KG1 (cell line): ENCODE results near the gene TSPYL1.
"Not testable (repeated sequence)": the region's sequence is repeated elsewhere in the genome, so short reads cannot be mapped to it uniquely, and the experiment has no call there.

Source experiments
- DNase-seq: peaks from one replicate; lab custom pipeline; 2025; lab: John Stamatoyannopoulos, UW

The TSPYL1 gene

DNA sequence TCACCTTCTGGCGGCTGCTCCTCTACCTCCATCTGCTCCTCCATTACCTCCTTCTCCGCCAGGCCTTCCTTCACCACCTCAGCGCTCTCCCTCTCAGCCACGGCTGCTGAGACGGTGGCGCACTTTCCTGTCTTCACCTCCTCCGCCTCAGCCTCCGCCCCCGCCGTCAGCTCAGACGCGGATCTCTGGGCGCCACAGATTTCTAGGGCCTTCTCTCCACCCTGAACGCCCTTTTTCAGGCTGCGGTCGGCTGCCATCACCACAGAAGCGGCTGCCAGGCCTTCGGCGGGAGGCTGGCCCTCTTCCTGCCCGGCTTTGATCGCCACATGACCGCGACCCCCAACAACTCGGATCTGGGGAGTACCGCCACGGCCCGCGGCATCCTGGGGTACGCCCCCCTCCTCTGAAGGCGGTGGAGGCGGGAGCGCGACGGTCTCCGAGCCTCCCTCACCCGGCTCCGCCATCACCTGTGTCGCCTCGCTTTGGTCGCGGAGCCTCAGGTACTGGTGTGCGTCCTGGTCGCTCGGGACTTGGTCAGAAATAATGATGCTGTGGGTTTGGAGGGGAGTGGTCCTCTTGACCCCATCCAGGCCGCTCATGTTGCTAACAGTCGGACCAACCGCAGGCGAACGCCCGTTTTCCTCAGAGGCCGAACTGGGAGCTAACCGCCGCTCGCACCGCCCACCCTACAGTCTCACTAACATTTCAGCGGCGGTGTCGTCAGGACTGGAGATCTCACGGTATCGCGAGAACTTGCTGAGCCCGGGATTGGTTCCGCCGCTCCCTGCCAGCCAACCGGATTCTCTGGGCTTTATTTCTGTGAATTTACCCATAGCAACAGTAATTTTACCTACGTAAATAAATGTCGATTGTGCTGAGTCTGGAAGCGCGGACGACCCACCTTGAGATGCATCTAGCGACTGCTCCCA, at the start of gene TSPYL1:
Gene TSPYL1 (minus strand): TSS at position 699 of the 929 bp plus-strand sequence. CDS start 100 bp downstream, at position 599.
- peak; percentile 97 for DNase-seq

DNA sequence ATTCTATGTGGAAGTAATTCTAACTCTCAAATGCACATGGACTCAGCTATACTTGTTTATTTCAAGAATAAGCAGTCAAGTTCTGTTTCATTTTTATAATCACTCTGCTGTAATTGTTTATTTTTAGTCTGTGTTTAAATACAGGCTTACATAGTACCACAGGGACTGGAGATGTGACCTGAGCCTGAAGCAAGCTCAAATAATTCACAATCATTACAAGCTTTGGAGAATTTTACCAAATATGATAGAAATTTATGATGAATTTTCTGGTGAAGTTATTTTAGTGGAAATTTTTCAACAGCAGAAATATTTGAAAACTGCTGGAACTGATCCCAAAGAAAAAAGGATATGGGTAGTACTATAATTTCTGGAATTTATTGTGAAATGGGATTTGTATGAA, 49.4 kb upstream of the TSPYL1 start:
- DNase-seq, result no peak

DNA sequence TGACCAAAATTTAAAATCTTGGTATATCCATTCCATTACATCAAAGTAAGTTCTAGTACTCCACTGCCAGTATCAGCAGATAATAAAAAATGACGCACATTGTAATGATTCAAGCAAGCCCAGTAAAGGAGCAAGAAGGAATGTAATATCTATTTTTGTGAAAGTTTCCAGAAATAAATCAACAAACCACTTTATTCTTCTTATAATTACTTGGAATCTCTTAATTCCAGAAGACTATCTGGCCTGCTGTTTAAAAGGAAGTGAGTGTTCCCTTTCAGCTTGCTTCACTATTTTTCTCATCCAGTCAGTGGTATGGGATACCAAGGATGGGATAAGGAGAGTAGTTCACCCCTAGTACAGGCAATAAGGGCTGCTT, 48.8 kb upstream of the TSPYL1 start:
- no peak for DNase-seq

- no peak for DNase-seq
These were observed 48.2 kb upstream of the TSPYL1 start for GRCh38 chr6:116327803-116328527.

GRCh38 chr6:116326996-116327395, 47.3 kb upstream of the TSPYL1 start:
- DNase-seq, result no peak

- DNase-seq, result no peak
These were observed 46.5 kb upstream of the TSPYL1 start for GRCh38 chr6:116326181-116326671.

GRCh38 chr6:116325634-116326132, 46.0 kb upstream of the TSPYL1 start:
- not testable (repeated sequence) for DNase-seq

DNA sequence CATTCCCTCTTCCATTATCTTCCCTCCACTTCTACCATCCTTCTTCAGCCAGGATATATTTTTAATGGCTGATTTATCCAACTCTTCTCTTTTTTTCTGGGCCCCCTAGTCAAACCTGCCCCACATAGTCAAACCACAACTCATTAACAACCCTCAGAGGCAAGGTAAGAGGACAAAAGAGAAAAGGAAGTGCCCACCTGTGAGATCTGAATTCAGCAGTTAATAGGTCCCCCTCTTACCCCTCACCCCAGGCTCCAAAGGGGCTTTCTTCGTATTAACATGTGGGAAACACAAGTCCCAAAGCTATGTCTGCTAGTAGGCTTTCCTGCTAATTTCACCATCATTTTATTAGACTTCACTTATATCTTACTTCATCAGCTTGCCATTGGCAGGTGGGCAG, 44.1 kb upstream of the TSPYL1 start:
- no peak for DNase-seq

DNA sequence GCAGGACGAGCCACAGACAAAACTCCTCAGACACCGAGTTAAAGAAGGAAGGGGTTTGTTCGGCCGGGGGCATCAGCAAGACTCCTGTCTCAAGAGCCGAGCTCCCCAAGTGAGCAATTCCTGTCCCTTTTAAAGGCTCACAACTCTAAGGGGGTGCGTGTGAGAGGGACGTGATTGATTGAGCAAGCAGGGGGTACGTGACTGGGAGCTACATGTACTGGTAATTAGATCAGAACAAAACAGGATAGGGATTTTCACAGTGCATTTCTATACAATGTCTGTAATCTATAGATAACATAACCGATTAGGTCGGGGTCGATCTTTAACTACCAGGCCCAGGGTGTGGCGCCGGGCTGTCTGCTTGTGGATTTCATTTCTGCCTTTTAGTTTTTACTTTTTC, 42.2 kb upstream of the TSPYL1 start:
- DNase-seq, result not testable (repeated sequence)

DNA sequence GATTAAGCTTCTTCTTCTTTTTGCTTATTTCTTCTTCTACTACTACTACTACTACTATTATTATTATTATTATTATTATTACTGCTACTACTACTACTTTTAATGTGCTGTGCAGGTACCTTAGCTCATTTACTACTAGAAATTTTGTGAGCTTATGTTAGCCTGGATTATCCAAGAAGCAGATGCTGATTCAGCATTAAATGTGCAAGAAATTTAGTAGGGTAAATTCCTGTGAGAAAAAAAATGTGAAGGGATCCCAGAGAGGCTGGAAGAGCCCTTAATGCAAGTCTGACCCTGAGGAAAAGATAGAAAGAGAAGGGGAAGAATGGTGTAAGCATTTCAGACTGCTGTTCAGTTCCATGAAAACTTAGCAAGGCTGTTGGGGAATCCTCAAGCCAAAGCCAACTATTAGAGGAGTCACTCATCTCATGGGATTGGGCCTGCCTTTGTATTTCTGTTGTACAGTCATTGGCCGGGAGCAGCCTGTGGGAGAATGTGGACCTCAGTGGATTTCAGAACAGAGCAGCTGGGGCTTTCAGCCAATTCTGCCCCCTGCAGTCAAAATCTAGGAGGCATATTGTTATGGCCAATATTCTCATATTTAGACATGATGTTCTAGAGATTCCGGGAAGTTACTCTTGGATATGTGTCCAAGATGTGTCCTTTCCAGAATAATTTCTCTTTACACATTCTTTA, 37.2 kb upstream of the TSPYL1 start:
- no peak for DNase-seq

DNA sequence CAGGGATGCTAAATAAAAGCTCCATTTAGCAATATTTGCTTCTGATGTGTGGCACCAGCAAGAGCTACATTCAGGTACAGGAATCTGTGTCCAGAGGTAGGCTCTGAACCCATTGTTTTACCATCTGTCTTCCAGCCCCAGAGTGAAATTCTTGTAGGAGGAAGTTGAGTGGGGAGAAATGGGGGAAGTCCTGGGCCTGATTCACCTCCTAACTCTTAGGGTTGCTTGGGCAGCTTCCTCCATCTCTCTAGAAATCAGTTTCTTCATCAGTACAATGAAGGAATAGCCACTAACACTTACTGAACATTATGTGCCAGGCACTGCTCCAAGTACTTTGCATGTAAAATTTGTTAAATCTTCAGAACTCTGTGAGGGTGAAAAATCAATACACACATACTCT, 35.1 kb upstream of the TSPYL1 start:
- DNase-seq, result peak; percentile 12

GRCh38 chr6:116314218-116314617, 34.5 kb upstream of the TSPYL1 start:
- no peak for DNase-seq

GRCh38 chr6:116313101-116313776, 33.5 kb upstream of the TSPYL1 start:
- DNase-seq, result no peak

DNA sequence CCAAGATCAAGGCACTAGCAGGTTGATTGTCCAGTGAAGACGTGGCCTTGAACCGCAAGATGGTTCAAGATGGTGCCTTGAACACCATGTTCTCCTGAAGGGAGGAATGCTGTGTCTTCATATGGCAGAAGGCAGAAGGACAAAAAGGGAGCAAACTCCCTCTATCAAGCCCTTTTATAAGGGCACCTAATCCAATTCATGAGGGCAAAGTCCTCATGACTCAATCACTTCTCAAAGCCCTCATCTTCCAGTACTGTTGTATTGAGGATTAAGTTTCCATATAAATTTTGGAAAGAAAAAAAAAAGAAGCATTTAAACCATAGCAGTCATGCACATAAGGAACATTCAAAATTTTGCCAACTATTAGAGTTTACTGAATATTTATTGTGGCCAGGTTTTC, 29.9 kb upstream of the TSPYL1 start:
- DNase-seq, result no peak

GRCh38 chr6:116309001-116309400, 29.3 kb upstream of the TSPYL1 start:
- DNase-seq, result no peak

GRCh38 chr6:116307633-116308032, 27.9 kb upstream of the TSPYL1 start:
- DNase-seq, result no peak

DNA sequence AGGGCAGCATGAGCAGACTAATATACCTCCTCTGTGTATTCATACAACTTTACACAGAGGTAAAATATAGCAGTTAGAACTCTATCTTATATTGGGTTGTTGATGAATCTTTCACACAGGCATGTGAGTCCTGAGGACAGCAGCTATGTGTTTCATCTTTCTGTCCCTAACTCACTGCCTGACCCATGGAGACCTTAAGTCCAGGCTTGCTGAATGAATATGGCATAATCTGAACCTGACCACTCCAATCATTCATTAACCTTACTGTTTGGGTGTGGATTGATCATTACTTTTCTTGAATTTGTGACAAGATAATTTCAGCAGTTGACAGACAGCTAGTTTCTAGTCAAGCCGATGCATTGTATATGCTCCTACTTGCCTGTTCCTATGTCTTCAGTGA, 27.3 kb upstream of the TSPYL1 start:
- no peak for DNase-seq

GRCh38 chr6:116304538-116305097, 24.9 kb upstream of the TSPYL1 start:
- DNase-seq, result no peak

GRCh38 chr6:116301104-116301503, 21.4 kb upstream of the TSPYL1 start:
- DNase-seq, result no peak

GRCh38 chr6:116300566-116300965, 20.8 kb upstream of the TSPYL1 start:
- no peak for DNase-seq

- no peak for DNase-seq
These were observed 19.2 kb upstream of the TSPYL1 start for GRCh38 chr6:116298973-116299372.
